Bronchial epithelial cell (primary cell): ENCODE measurements around the gene ZNF552. TPM values are rescaled to one million over a fixed set of nuclear protein-coding genes. Genes with fewer than 3 reads are reported as not detected.

Experiments used
- DNase-seq: peaks from one replicate; pipeline ENCODE4 v3.0.0-alpha.2; 2010; ENCODE audit warnings: low read depth
- FAIRE-seq: peaks from 2 replicates; lab custom pipeline; 2011; peaks lifted over from hg19 to GRCh38; lab: Jason Lieb, UNC
- H3K27me3 ChIP-seq: 2 replicates; pipeline ENCODE4 v1.5.1; 2011; ENCODE audit warnings: low read length; ENCODE audit not compliant: control insufficient read depth, insufficient read depth
- H3K36me3 ChIP-seq: 2 replicates; pipeline ENCODE4 v1.5.1; 2011; ENCODE audit warnings: low read length; ENCODE audit not compliant: control insufficient read depth, insufficient read depth
- H3K4me3 ChIP-seq: 2 replicates; pipeline ENCODE4 v1.5.1; 2011; ENCODE audit warnings: mild to moderate bottlenecking, low read depth, low read length, control low read depth
- total RNA-seq: library from RNA; depleted of rRNA; stranded (reverse); fragments of >200 nt; gene quantifications from 2 replicates; pipeline ENCODE4 v1.2.1, GENCODE V29; 2014
- TF ChIP-seq, protein P1 (sequence below): IDR thresholded peaks from 2 replicates; pipeline ENCODE4 v1.5.1; 2011; ENCODE audit warnings: mild to moderate bottlenecking, moderate library complexity, low read length, control low read depth, inconsistent platforms; ENCODE audit not compliant: insufficient read depth, severe bottlenecking

Gene ZNF552
- total RNA-seq, 1 donor from 2014 or later: 8.2 TPM

DNA sequence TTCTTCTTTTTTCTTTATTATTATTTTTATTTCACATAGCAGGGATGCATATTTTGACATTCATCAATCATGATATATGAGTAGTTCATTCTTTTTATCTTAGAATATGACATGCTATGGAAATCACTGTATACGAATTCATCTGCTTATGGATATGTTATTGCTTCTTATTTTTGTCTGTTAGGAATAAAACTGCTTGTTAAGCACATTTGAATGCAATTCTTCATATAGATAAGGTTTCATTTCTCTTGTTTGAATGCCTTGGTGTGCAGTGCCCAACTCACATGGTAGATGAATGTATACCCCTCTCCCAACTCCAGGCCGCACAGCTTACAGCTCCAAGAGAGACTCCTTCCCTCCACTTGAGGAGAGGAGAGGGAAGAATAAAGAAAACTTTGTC is 56.8 kb downstream of the ZNF552 start:
- no peaks in the 10 kb centered on the region for H3K27me3 ChIP-seq
- DNase-seq (no peak), FAIRE-seq (no peak)
- H3K4me3 ChIP-seq: no peak overlapping the region
- TF ChIP-seq, protein P1, sequence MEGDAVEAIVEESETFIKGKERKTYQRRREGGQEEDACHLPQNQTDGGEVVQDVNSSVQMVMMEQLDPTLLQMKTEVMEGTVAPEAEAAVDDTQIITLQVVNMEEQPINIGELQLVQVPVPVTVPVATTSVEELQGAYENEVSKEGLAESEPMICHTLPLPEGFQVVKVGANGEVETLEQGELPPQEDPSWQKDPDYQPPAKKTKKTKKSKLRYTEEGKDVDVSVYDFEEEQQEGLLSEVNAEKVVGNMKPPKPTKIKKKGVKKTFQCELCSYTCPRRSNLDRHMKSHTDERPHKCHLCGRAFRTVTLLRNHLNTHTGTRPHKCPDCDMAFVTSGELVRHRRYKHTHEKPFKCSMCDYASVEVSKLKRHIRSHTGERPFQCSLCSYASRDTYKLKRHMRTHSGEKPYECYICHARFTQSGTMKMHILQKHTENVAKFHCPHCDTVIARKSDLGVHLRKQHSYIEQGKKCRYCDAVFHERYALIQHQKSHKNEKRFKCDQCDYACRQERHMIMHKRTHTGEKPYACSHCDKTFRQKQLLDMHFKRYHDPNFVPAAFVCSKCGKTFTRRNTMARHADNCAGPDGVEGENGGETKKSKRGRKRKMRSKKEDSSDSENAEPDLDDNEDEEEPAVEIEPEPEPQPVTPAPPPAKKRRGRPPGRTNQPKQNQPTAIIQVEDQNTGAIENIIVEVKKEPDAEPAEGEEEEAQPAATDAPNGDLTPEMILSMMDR: no peak
- peaks cover 28% of the 10 kb centered on the region for H3K36me3 ChIP-seq

Other genes with a start within 250 kb of the ZNF552 start
- gene ZNF416, start 236.0 kb downstream of the ZNF552 start, total RNA-seq: 5.5 and 7.4 TPM in 2 replicates
- gene ZIK1, start 230.8 kb downstream of the ZNF552 start, total RNA-seq: 7.4 and 8.4 TPM in 2 replicates
- gene ZNF530, start 215.0 kb downstream of the ZNF552 start, total RNA-seq: 3.7 and 3.9 TPM in 2 replicates
- 17.1 and 23.2 TPM in 2 replicates for gene ZNF134, start 200.7 kb downstream of the ZNF552 start, total RNA-seq
- gene ZNF211, start 181.7 kb downstream of the ZNF552 start, total RNA-seq: 11.1 and 13.8 TPM in 2 replicates
- 0.13 TPM in 1 of 2 replicates, not detected in the other for gene ZSCAN4, start 146.0 kb downstream of the ZNF552 start, total RNA-seq
- gene ZNF551, start 132.9 kb downstream of the ZNF552 start, total RNA-seq: 6.5 and 6.8 TPM in 2 replicates
- gene ZNF154, start 105.7 kb downstream of the ZNF552 start, total RNA-seq: 0.53 and 1.2 TPM in 2 replicates
- gene ZNF671, start 87.3 kb downstream of the ZNF552 start, total RNA-seq: 5.8 and 7.3 TPM in 2 replicates
- 12.4 and 14.0 TPM in 2 replicates for gene ZNF776, start 68.1 kb downstream of the ZNF552 start, total RNA-seq
- gene ZNF586, start 45.2 kb downstream of the ZNF552 start, total RNA-seq: 11.6 and 16.1 TPM in 2 replicates
- gene ZNF587B, start 15.4 kb upstream of the ZNF552 start, total RNA-seq: 19.8 and 36.1 TPM in 2 replicates
- 11.8 and 19.5 TPM in 2 replicates for gene ZNF587, start 34.9 kb upstream of the ZNF552 start, total RNA-seq
- gene ZNF814, start 74.1 kb upstream of the ZNF552 start, total RNA-seq: 6.4 and 6.8 TPM in 2 replicates
- gene ZNF417, start 101.7 kb upstream of the ZNF552 start, total RNA-seq: 14.2 and 15.5 TPM in 2 replicates
- gene ZNF418, start 120.5 kb upstream of the ZNF552 start, total RNA-seq: 5.5 and 6.1 TPM in 2 replicates
- gene ZNF256, start 132.8 kb upstream of the ZNF552 start, total RNA-seq: 8.3 and 8.4 TPM in 2 replicates
- gene C19orf18, start 159.6 kb upstream of the ZNF552 start, total RNA-seq: 0.26 and 0.38 TPM in 2 replicates
- gene ZNF606, start 187.9 kb upstream of the ZNF552 start, total RNA-seq: 9.2 and 12.8 TPM in 2 replicates
- gene ZSCAN1, start 219.1 kb upstream of the ZNF552 start, total RNA-seq: under 0.01 TPM in 1 of 2 replicates, not detected in the other
- gene ZNF135, start 244.4 kb upstream of the ZNF552 start, total RNA-seq: 1.6 and 3.7 TPM in 2 replicates